Brain microvascular endothelial cell (primary cell): ENCODE measurements around the gene KRT84.

Experiments
- DNase-seq: peaks from one replicate; pipeline ENCODE4 v3.0.0-alpha.2; 2020
- H3K27ac ChIP-seq: fragments of 250-450 bp; sonication (Bioruptor Pico); 2 replicates; pipeline ENCODE4 v1.5.1; 2020; ENCODE audit warnings: mild to moderate bottlenecking, moderate library complexity
- H3K27me3 ChIP-seq: fragments of 250-450 bp; sonication (Bioruptor Pico); replicated peaks from 2 replicates; pipeline ENCODE4 v1.5.1; 2020; ENCODE audit warnings: mild to moderate bottlenecking
- H3K36me3 ChIP-seq: fragments of 250-450 bp; sonication (Bioruptor Pico); replicated peaks from 2 replicates; pipeline ENCODE4 v1.5.1; 2020; ENCODE audit warnings: mild to moderate bottlenecking
- H3K4me3 ChIP-seq: 2 replicates; pipeline ENCODE4 v1.5.1; 2011; ENCODE audit warnings: low read depth, mild to moderate bottlenecking, control low read depth, low read length, moderate library complexity
- CTCF ChIP-seq: IDR thresholded peaks from 2 replicates; pipeline ENCODE4 v1.5.1; 2011; ENCODE audit warnings: low read depth, mild to moderate bottlenecking, moderate library complexity, low read length, control low read depth, inconsistent platforms; ENCODE audit errors: missing control alignments
- in situ Hi-C: cut with HindIII; loops from 2 replicates; pipeline ENCODE4 v1.10.0; 2017; ENCODE audit warnings: low sequenced_read_pairs, low pct_ligation_motif_present

KRT84 gene

GRCh38 chr12:52380271-52380694 lies 5.2 kb downstream of the KRT84 start:
- DNase-seq: peak; percentile 25
- H3K27ac ChIP-seq: no peak overlapping the region
- H3K4me3 ChIP-seq: no peak overlapping the region
- no peaks in the 10 kb centered on the region for H3K27me3 ChIP-seq
- in situ Hi-C loops: loop anchor here (25.0 kb wide), 1 partner anchor 482 kb away; no protein-coding TSS in a partner anchor
- H3K36me3 ChIP-seq: no peaks in the 10 kb centered on the region
- peak; percentile 81 for TF ChIP-seq CTCF

GRCh38 chr12:52379536-52379935 lies 5.9 kb downstream of the KRT84 start:
- no peak for DNase-seq
- TF ChIP-seq CTCF: no peak
- no peak overlapping the region for H3K4me3 ChIP-seq
- in situ Hi-C loops: loop anchor here (25.0 kb wide), 1 partner anchor 483 kb away; no protein-coding TSS in a partner anchor
- H3K36me3 ChIP-seq: no peaks in the 10 kb centered on the region
- no peaks in the 10 kb centered on the region for H3K27me3 ChIP-seq
- no peak overlapping the region for H3K27ac ChIP-seq

- no peak for TF ChIP-seq CTCF
- in situ Hi-C loops: loop anchor here (25.0 kb wide), 1 partner anchor 484 kb away; no protein-coding TSS in a partner anchor
- H3K36me3 ChIP-seq: no peaks in the 10 kb centered on the region
- H3K27ac ChIP-seq: no peak overlapping the region
- no peaks in the 10 kb centered on the region for H3K27me3 ChIP-seq
- H3K4me3 ChIP-seq: no peak overlapping the region
- DNase-seq: no peak
Observed at GRCh38 chr12:52378091-52378490, 7.4 kb downstream of the KRT84 start.

GRCh38 chr12:52377266-52377665 lies 8.2 kb downstream of the KRT84 start:
- H3K27me3 ChIP-seq: no peaks in the 10 kb centered on the region
- no peak for DNase-seq
- no peak for TF ChIP-seq CTCF
- no peak overlapping the region for H3K4me3 ChIP-seq
- no peak overlapping the region for H3K27ac ChIP-seq
- H3K36me3 ChIP-seq: no peaks in the 10 kb centered on the region
- in situ Hi-C loops: loop anchor here (25.0 kb wide), 1 partner anchor 485 kb away; no protein-coding TSS in a partner anchor

GRCh38 chr12:52372216-52373154 lies 13.0 kb downstream of the KRT84 start:
- no peaks in the 10 kb centered on the region for H3K36me3 ChIP-seq
- no peak overlapping the region for H3K27ac ChIP-seq
- peak; percentile 82 for DNase-seq
- no peak overlapping the region for H3K4me3 ChIP-seq
- TF ChIP-seq CTCF: peak; percentile 95
- peaks cover 2% of the 10 kb centered on the region for H3K27me3 ChIP-seq
- in situ Hi-C loops: no loop called here

DNA sequence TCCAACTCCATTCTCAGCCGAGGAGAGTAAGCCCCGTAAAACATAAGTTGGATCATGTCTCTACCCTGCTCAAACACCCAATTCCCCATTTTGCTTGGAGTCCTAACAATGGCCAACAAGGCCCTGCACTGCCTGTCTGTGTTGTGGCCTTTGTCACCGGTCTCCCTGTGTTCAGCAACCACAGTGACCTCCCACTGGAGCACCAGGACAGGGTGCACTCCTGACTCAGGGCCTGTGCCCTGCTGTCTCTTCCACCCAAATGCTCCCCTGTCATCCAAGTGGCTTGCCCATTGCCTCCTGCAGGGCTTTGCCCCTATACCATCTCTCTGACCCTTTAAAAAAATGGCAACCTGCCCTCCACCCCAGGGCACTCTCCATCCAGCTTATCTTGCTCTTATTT lies 13.7 kb downstream of the KRT84 start:
- no peak overlapping the region for H3K27ac ChIP-seq
- no peak for TF ChIP-seq CTCF
- no peaks in the 10 kb centered on the region for H3K36me3 ChIP-seq
- no peak for DNase-seq
- peaks cover 2% of the 10 kb centered on the region for H3K27me3 ChIP-seq
- H3K4me3 ChIP-seq: no peak overlapping the region
- in situ Hi-C loops: no loop called here
